ENCODE data around the gene ATP8A2. TPM values are rescaled to one million over a fixed set of nuclear protein-coding genes. Genes with fewer than 3 reads are reported as not detected.
"Not testable (repeated sequence)": the region's sequence is repeated elsewhere in the genome, so short reads cannot be mapped to it uniquely, and the experiment has no call there.

ATP8A2 gene
- not detected for total RNA-seq

- no peak for ATAC-seq
Measured at GRCh38 chr13:25371875-25372283, at the start of gene ATP8A2. Gene ATP8A2, plus strand, starts transcription at chr13:25371974. Its CDS starts 239 bp downstream, at chr13:25372213.

GRCh38 chr13:25324100-25324499 lies 47.7 kb upstream of the ATP8A2 start:
- no peak for ATAC-seq

GRCh38 chr13:25329706-25330105 lies 42.1 kb upstream of the ATP8A2 start:
- ATAC-seq = no peak

- ATAC-seq = no peak
Measured at GRCh38 chr13:25330541-25330940, 41.2 kb upstream of the ATP8A2 start.

GRCh38 chr13:25335856-25336255 lies 35.9 kb upstream of the ATP8A2 start:
- ATAC-seq = no peak

GRCh38 chr13:25345576-25345975 lies 26.2 kb upstream of the ATP8A2 start:
- ATAC-seq = no peak

GRCh38 chr13:25347151-25347550 lies 24.6 kb upstream of the ATP8A2 start:
- no peak for ATAC-seq

- ATAC-seq = no peak
Measured at GRCh38 chr13:25351404-25351803, 20.4 kb upstream of the ATP8A2 start.

- ATAC-seq = no peak
Measured at GRCh38 chr13:25352230-25352629, 19.5 kb upstream of the ATP8A2 start.

GRCh38 chr13:25352806-25353205 lies 19.0 kb upstream of the ATP8A2 start:
- no peak for ATAC-seq

- ATAC-seq = no peak
Measured at GRCh38 chr13:25353344-25353743, 18.4 kb upstream of the ATP8A2 start.

- no peak for ATAC-seq
Measured at GRCh38 chr13:25354377-25354776, 17.4 kb upstream of the ATP8A2 start.

- not testable (repeated sequence) for ATAC-seq
Measured at GRCh38 chr13:25360443-25360842, 11.3 kb upstream of the ATP8A2 start.

- ATAC-seq = no peak
Measured at GRCh38 chr13:25365720-25366235, 6.0 kb upstream of the ATP8A2 start.

- no peak for ATAC-seq
Measured at GRCh38 chr13:25371158-25371874, 458 bp upstream of the ATP8A2 start.

GRCh38 chr13:25372284-25373081 lies 709 bp downstream of the ATP8A2 start:
- ATAC-seq = no peak

- ATAC-seq = peak; percentile 29
Measured at GRCh38 chr13:25375727-25376358, 4.1 kb downstream of the ATP8A2 start.

- ATAC-seq = no peak
Measured at GRCh38 chr13:25377244-25377962, 5.6 kb downstream of the ATP8A2 start.

GRCh38 chr13:25378528-25378927 lies 6.8 kb downstream of the ATP8A2 start:
- no peak for ATAC-seq

- ATAC-seq = no peak
Measured at GRCh38 chr13:25379011-25379410, 7.2 kb downstream of the ATP8A2 start.

- no peak for ATAC-seq
Measured at GRCh38 chr13:25380082-25380481, 8.3 kb downstream of the ATP8A2 start.

- ATAC-seq = no peak
Measured at GRCh38 chr13:25380741-25381324, 9.1 kb downstream of the ATP8A2 start.

Measured in esophagus mucosa (tissue), 1 donor.